ENCODE measurements around the gene GLI3.
A peak's percentile ranks its signal among the peaks of the same experiment; 100 is the strongest.

Gene GLI3

DNA sequence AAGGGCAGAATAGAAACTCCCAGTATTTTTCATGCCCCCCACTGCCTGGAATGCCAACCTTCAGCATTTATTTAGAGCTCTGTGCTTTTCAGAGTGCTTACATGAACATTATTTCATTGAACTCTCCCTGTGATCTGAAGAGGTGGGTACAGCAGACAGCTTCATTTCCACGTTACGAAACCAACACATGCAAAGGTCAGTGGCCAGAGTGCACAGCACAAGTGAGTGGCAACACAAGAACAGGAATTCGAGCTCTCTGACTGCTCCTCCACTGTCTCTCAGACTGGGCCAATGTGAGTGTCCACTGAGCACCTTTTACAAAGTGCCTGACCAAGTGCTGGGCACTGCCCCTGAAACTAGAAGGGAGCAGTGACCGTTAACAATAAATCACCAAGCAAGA, 162.9 kb downstream of the GLI3 start:
- no peak for DNase-seq

DNA sequence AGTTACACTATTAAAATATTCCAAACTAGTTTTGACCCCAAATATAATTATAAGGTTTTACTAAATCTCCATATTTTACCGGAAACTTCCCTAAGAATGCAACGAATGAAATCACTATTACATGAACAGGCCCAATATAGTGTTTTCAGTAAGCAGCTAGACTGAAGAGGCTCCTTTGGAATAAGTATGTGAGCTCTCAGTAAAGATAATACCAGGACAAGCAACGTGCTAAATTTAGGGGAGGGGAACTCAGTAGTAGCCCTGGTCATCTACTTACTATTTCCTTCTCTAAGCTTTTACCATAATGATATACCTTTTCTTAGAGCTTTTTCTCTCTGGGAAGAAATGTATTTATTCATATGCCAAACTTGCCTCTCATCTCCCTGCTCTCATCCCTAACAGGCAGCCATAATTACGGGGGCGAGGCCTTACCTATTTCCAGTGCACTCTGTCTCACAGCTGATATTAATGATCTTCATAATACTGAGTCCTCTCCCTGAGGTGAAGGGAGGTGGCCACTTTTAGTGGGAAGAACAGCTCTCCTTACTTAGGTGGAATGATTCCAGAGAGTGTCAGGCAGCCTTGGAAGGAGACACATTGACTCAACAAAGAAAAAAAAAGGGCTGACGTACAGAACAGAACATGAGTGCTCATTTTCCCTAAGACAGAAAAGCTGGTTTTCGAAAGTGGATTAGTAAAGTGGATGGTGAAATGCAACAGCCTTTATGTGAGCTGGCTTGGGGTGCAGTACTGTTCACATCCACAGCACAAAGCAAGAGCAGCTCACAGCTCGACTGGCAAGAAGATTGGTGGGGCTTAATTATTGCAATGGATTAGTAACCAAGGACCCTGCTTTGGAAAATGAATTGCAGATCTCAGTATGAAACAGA, 165.4 kb downstream of the GLI3 start:
- DNase-seq: peak; percentile 56

DNA sequence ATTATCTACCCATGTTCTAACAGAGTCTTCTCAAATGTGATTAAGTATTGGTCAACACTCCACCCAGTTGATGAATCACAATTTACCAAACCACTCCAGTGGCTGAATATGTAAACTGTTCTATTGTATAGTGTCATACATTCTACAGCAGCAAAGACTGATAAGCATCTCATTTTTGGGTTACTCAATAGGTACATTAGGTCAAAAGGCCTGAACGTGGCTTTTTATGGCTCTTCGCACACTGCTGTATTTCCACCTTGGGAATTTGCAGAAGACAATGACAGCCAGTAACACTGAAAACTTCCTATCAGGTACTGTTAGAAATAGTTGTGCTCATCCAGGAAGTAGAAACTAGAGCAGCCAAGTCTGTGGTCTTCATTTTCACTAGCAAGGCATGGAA, 166.9 kb downstream of the GLI3 start:
- DNase-seq: peak; percentile 27

GRCh38 chr7:42069590-42069989, 167.4 kb downstream of the GLI3 start:
- no peak for DNase-seq

DNA sequence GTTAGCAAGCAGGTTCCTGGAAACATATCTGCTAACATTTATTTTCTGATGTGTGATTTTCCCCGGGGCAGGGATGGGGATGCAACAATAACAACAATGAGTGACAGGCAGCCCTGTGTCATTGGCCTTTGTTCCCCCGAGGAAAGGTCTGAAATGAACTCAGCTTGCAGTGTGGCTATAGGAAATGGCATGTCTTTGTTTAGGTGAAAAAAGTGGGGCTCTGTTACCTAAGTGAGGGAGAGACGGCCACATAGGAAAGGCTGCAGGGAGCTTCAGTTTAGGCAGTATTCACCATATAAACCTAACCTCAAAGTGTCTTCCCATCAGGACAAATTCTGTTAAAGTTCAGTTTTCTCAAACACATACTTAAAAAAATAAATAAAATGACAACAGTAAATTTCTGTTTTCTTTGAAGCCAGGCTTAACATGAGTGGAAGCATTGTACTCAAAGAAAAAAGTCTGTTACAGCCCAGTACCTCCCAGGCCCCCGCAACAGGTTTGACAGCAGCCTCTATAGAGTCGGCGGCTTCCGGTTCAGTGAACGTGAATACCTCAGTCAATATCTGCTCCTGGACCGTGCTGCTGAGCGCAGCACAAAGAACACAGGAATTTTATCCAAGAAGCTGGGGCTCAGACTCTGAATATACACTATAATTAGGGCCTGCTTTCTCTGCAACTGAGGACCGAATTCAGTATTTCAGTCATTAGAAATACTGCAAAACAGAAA, 168.3 kb downstream of the GLI3 start:
- DNase-seq: no peak

- DNase-seq: peak; percentile 26
These were observed 171.1 kb downstream of the GLI3 start for GRCh38 chr7:42065942-42066341.

DNA sequence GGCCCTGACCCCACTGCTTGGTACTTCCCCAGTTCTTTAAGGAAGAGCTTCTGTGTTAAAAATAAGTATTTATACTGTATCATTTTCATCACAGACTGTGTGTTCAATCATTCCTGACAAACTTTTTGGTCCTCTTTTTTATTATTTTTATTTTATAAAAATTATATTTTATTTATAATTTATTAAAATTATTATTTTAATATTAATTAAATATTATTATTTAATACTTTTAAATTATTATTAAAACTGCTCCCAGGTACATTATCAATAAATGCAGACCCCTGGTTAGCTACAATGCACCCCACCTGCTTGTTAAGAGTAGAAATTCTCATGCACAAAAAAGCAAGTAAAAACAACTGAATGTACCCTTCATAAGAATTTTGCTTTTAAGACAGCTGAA, 172.0 kb downstream of the GLI3 start:
- DNase-seq: no peak

- DNase-seq: no peak
These were observed 172.5 kb downstream of the GLI3 start for GRCh38 chr7:42064534-42064933.

- DNase-seq: no peak
These were observed 177.7 kb downstream of the GLI3 start for GRCh38 chr7:42059275-42059674.

DNA sequence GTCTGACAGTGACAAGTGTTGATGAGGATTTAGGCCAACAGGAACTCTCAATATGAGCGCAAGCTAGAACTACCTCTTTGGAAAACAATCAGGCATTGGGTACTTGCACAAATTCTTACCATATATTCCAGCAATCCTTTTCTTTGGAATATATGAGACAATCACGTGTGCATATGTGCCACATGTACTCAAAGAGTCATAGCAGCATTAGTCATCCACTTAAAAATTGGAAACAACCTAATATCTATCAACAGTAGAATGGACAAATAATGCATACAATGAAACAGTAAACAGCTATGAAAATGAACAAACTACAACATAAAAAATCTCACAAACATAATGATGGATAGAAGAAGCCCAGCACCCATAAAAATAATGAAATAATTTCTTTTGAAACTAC, 179.7 kb downstream of the GLI3 start:
- no peak for DNase-seq

DNA sequence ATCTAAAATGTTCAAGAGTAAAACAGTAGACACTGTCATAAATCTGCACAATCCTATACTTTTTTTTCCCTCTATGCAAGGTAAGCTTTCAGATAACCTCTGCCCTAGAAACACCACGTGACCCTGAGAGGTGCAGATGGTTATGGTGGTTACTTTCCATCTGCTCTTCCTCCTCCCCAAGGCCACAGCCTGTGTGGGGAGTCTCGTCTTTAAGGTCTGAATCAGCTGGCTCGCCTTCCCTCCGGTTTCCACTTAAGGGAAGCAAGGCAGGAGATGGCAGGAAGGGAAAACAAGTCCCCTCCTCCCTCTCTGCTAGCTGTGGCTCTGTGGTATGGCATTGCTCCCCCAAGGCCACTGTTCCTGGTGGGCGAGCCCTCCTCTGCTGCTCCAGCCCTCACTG, 181.8 kb downstream of the GLI3 start:
- no peak for DNase-seq

GRCh38 chr7:42053834-42054233, 183.2 kb downstream of the GLI3 start:
- no peak for DNase-seq

DNA sequence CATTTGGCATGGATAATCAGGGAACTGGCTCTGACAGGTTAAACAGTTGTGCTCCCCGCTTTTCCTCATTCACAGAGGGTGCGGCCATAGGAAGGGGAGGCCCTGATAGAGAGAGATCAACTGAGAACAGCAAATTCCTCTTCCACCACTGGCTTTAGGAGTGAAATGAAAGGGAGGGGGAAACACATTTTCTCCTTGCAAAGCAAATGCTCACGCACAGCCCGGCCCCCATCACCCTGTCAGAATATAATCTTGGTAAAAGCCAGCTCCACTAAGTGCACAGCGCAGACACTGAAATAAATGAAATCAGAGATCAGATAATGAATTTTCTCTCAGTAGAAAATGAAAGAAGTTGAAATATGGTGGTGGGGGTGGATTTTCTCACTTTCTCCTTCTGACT, 187.2 kb downstream of the GLI3 start:
- no peak for DNase-seq

- DNase-seq: peak; percentile 60
These were observed 190.5 kb downstream of the GLI3 start for GRCh38 chr7:42046483-42046882.

DNA sequence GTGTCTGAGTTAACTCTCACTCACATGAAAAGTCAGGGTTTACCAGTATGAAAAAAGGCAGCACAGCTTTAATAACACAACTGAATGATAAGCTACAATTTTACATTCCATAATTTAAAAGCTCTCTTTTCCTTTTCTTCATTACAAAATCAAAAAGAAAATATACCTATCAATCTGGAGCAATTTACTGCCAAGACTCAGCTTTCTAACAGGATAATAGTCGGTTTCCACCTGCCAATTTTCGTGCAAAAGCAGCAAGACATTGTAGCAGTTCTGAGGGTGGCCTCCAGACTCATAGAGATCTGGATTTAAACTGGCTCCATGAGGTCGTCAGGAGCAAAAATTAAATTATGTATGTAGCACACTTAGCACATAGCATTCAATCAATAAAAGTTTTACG, 191.0 kb downstream of the GLI3 start:
- DNase-seq: no peak

GRCh38 chr7:42039921-42040320, 197.1 kb downstream of the GLI3 start:
- no peak for DNase-seq

DNA sequence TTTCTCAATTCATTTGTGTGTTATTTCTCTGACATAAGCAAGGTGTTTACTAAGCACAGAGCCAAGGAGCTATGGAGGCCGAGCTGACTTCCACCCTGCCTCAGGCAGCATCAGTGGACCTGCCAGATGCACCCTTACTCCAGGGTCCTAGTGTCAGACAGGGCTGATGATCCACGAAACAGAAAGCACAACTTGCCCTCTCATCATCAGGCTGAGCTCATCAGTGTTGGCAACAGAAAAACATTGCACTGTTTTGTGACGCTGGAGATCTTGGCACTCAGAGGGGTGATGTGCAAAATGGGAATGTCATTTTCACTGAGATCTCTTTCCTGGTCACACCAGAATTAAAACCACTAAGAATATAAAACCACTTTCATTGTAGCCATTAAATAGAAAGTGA, 201.8 kb downstream of the GLI3 start:
- no peak for DNase-seq

GRCh38 chr7:42033480-42033879, 203.5 kb downstream of the GLI3 start:
- no peak for DNase-seq

GRCh38 chr7:42029405-42029804, 207.6 kb downstream of the GLI3 start:
- DNase-seq: no peak

GRCh38 chr7:42027521-42027920, 209.5 kb downstream of the GLI3 start:
- no peak for DNase-seq

- DNase-seq: no peak
These were observed 210.3 kb downstream of the GLI3 start for GRCh38 chr7:42026622-42027197.

GRCh38 chr7:42025635-42026375, 211.2 kb downstream of the GLI3 start:
- DNase-seq: no peak

DNA sequence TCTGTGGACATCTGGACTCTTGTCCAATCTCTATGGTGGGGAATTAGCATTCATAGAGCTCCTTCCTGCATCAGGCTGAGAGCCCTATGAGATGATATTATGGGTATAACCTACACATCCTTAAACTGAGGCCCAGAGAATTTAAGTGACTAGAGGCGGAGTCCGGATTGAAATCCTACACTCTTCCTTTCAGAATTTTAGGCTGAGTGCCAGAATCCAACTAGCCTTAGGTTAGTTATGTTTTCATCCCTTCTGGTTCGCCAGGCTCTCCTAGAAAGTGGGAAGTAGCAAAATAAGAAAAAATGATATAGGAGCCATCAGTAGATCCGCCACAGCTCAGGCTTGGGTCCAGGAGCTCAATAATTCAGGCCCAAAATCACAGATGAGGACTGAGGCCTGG, 212.5 kb downstream of the GLI3 start:
- no peak for DNase-seq
